HG02571 (cell line): ENCODE measurements around the gene SNRNP70.

Experiments used
- ATAC-seq: cut with Tn5 transposase; IDR thresholded peaks from one replicate; pipeline ENCODE4 v1.9.1; 2021; ENCODE audit warnings: mild to moderate bottlenecking, moderate library complexity; ENCODE audit not compliant: unreplicated experiment

Gene SNRNP70

GRCh38 chr19:49101160-49101559 lies 15.9 kb downstream of the SNRNP70 start:
- no peak for ATAC-seq

GRCh38 chr19:49102303-49102702 lies 17.1 kb downstream of the SNRNP70 start:
- ATAC-seq = no peak

DNA sequence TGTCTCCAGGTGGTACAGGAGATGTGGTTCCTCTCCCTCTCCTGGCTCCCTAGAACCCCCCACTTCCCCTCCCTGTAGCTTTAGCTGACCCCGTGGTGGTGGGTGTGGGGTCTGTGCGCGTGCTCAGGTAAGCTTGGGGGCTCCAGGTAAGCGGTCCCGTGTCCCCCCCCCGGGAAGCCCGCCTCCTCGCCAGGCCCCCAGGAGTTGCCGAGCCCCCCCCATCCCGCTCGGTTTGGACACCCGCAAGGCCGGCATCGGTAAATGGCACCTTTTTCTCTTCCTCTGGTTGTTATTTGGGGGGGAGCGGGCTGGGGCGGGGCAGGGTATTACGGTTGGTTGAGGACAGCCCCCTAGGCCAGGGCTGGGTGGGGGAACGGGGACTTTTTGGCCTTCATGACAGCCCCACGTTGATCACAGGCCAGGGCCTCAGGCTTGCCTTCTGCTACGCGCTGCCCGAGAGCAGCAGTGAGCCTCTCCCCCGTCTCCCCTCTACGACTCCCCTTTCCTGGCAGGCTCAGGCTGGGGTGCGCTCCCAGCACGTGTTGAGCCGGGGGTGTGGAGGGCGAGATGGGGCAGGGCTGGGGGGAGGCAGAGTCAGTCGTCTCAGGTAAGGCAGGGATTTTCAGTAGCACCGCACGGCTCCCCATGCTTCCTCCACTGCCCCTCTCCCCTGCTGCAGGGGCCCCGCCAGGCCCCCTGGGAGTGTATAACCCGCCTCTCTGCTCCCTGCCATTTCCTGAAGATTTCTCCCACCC lies 18.3 kb downstream of the SNRNP70 start:
- no peak for ATAC-seq

- no peak for ATAC-seq
Observed at GRCh38 chr19:49104229-49104864, 19.1 kb downstream of the SNRNP70 start.

GRCh38 chr19:49106648-49107135 lies 21.4 kb downstream of the SNRNP70 start:
- no peak for ATAC-seq

GRCh38 chr19:49107625-49108459 lies 22.6 kb downstream of the SNRNP70 start:
- ATAC-seq = no peak

DNA sequence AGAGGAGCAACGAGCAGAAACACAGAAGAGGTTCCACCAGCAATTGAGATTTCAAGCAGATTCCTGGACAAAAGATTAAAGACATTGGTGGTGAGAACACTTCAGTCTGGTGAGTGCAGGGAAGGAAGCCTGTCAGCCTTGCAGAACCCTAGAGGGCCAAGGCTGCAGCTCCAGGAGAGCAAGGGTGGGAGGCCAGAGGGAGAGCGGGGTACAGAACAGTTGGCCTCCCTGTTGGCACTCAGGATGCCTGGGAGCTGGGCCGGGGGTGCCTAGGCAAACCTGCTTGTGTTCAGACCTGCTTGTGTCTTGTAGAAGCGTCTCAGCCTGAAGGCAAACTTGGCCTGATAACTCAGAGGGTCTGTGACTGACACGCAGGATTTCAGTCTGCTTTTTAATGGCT lies 23.8 kb downstream of the SNRNP70 start:
- no peak for ATAC-seq

DNA sequence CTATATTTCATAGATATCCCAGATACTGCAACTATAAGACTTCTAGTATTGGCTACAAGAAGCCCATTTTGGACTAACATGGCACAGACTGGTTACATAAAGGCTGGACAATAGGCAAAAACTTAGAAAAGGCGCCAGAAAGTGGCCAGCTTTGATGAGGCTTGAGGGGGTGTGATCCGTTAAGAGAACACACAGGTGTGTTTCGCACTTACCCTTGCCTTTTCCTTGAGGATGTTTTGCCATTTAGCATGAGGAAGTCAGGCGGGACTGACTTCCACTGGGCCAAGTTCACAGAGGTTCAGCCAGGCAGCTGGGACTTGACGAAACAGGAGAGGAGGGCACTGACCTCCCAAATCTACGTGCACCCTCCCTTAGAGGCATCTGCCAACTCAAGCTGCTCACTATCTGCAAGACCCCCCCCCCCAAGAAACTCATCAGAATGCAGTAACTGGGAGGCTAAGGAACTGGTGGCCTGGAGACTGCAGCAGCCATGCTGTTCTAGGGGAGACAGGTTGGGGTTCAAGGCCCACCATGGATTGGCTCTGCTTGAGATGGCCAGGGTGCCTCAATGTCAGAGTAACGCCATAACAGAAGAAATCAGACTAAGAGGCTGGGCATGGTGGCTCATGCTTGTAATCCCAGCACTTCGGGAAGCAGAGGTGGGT lies 24.4 kb downstream of the SNRNP70 start:
- no peak for ATAC-seq

DNA sequence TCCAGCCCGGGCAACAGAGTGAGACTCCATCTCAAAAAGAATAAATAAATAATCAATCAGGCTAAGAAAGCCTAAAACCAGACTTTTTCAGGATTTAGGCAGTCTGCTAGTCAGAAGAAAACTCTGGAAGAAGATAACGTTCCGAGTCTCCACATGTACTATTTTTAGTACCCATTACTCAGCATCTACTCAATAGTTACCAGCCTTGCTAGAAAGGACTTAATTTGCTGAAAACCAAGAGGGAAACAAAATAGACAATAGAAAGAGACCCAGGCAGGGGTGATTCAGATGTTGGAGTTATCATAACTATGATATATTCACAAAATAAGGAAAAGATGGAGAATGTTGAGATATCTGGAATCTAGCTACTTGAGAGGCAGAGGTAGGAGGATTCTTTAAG lies 25.3 kb downstream of the SNRNP70 start:
- no peak for ATAC-seq

DNA sequence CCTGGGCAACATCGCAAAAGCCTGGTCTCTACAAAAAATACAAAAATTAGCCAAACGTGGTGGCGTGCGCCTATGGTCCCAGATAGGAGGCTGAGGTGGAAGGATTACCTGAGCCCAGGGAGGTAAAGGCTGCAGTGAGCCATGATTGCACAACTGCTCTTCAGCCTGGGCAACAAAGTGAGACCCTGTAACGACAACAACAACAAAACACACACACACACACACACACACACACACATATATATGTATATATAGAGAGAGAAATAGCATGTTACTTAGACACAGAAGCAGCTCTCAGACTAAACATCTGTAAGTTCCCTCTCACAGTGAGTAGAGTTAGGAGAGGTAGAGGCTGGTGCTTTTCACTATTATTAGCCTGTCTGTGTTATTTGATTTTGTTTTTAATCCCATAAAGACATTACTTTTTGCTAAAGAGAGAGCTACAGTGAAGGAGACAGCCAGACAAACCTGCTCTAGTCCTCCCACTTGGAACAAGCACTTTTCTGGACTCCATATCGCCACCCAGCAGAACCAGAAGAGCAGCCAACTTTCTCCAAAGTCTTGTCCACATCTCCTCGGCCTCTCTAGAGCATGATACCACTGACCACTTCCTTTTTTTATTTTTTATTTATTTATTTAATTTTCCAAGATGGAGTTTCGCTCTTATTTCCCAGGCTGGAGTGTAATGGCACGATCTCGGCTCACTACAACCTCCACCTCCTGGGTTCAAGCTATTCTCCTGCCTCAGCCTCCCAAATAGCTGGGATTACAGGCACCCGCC lies 26.2 kb downstream of the SNRNP70 start:
- ATAC-seq = no peak

DNA sequence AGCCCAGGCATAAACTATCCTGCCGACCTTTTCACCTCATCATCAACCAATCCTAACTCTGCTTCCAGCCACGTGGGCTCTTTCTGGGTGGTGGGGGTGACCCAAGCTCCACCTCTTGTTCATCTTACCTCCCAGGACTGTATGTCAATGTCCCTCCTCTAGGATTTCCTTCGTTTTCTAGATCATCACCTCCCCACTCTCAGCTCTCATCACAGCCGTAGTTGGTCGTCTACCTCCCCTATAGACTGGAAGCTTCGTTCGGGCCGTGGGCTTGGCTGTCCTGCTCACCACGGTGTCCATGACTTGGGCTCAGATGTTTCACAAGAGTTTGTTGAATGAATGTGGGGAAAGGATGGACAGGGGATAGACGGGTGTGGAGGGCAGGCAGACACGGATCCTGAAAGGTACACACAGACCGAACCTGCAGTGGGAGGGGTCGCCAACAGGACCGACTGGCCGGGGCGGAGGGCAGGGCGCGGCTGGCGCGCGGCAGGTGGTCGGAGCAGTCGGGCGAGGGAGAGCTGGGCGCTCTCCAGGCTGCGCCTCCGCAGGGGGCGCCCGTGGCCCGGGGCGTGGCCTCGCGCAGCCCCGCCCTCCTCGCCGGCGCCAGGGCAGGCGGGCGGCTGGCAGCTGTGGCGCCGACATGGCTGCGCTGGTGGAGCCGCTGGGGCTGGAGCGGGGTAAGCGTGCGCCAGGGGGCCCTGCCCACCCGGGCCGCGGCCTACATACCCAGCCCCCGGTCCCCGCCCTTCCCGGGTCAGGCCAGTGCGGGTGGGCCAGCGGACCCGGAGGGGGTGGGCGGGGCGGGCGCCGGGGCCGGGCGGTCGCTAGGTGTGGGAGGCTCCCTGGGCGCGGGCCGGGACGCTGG lies 28.7 kb downstream of the SNRNP70 start, which contains the start of gene LIN7B:
Gene LIN7B (plus strand): TSS at position 609 of the 868 bp plus-strand sequence. CDS start 35 bp downstream, at position 644.
- ATAC-seq = peak; percentile 45

- no peak for ATAC-seq
Observed at GRCh38 chr19:49114630-49115363, 29.5 kb downstream of the SNRNP70 start.

DNA sequence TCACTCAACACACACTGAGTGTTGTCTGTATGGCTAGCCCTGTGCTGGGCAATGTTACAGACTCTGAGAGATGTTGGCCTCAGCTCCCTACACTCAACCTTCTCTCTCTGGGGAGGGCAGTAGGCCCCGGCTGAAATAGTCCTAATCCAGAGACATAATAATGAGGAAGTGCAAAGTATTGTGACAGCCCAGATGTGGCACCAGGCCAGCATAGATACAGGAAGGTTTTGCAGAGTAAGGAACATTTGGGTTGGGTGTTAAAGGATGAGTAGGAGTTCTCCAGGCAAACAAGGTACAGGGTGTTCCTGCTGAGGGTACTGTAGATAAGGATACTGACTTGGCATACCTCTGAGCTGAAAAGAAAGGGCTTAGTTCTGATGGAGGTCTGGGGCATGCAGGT lies 31.3 kb downstream of the SNRNP70 start:
- no peak for ATAC-seq

GRCh38 chr19:49117677-49118564 lies 32.7 kb downstream of the SNRNP70 start:
- ATAC-seq = no peak

- ATAC-seq = peak; percentile 72
Observed at GRCh38 chr19:49118565-49119410, 33.5 kb downstream of the SNRNP70 start, which contains the start of gene C19orf73. C19orf73 (minus strand) TSS chr19:49119143; CDS start chr19:49119022, 121 bp downstream.
